ENCODE measurements around the gene COG5. TPM values are rescaled to one million over a fixed set of nuclear protein-coding genes. Genes with fewer than 3 reads are reported as not detected.

COG5 gene
- total and polyA plus RNA-seq, 9 of the 15 experiments (the other 6 are each of a cell fraction or from before 2014, with no cell fraction given): 15.3 to 75.1 (median 56.4) TPM

- intact Hi-C loops (cut with micrococcal nuclease) (no loop called here), in situ Hi-C loops (cut with MboI) (no loop called here)
- no peak for FAIRE-seq
- TF ChIP-seq STAT5A (IDR thresholded peaks at IDR 0.05; ENCODE audit: borderline replicate concordance, low read length): no peak
- TF ChIP-seq ZSCAN32 (CRISPR knock-in tag; IDR thresholded peaks at IDR 0.05): no peak
- Histone ChIP-seq H3K9me1 (ENCODE audit: control insufficient read depth, insufficient read depth, low read length) (no peaks in the 10 kb centered on the region), H3K4me1 (replicated peaks in 1 of 2; ENCODE audit: control insufficient read depth in 2 of 2, insufficient read depth in 2 of 2, low read length in 2 of 2) (no peaks in the 10 kb centered on the region), H3K79me2 (ENCODE audit: control insufficient read depth, insufficient read depth, low read length) (no peaks in the 10 kb centered on the region), H3K27me3 (ENCODE audit: control insufficient read depth in 2 of 2, insufficient read depth in 2 of 2, low read length in 2 of 2) (no peaks in the 10 kb centered on the region), H3K36me3 (ENCODE audit: control insufficient read depth, insufficient read depth, low read length) (peaks cover 4% of the 10 kb centered on the region; the same call in 2 of the 3 replicates), H3K9me3 (replicated peaks; ENCODE audit: control insufficient read depth, insufficient read depth, low read depth, low read length) (no peaks in the 10 kb centered on the region), H3K4me2 (ENCODE audit: insufficient read depth, low read length) (no peak overlapping the region), H3K27ac (ENCODE audit: extremely low read depth, low read depth, low read length) (no peak overlapping the region), H2AFZ (ENCODE audit: low read depth, low read length) (no peak overlapping the region), H3K4me3 (no peak overlapping the region), H3K9ac (ENCODE audit: insufficient read depth in 1 of 2, low read depth in 2 of 2, low read length in 2 of 2) (no peak overlapping the region), H4K20me1 (replicated peaks; ENCODE audit: control insufficient read depth, insufficient read depth, low read length) (no peaks in the 10 kb centered on the region)
- 100% methylated on average over 1 of the region's 1 CpG for WGBS (ENCODE audit: insufficient coverage, low coverage, missing lambda C conversion rate)
- ATAC-seq: no peak
- ChIA-PET CTCF (ENCODE audit: low intra/inter-chr PET ratio) (no interaction called here), POLR2A (interaction anchor here (0.6 to 1.5 kb wide), 2 partner anchors 11 to 76 kb away, joined by 3 to 7 read pairs; no protein-coding TSS in a partner anchor)
- DNase-seq (ENCODE audit: extremely low read depth in 1 of 4, low spot score in 3 of 4): no peak
- no TSS peak for BruUV-seq (replicated peaks)
Observed at GRCh38 chr7:107414198-107414597, 149.5 kb downstream of the COG5 start.

- Histone ChIP-seq H3K36me3 (ENCODE audit: control insufficient read depth, insufficient read depth, low read length) (peaks cover 7% of the 10 kb centered on the region; the same call in 2 of the 3 replicates), H3K9ac (ENCODE audit: insufficient read depth in 1 of 2, low read depth in 2 of 2, low read length in 2 of 2) (no peak overlapping the region), H3K27me3 (ENCODE audit: control insufficient read depth in 2 of 2, insufficient read depth in 2 of 2, low read length in 2 of 2) (no peaks in the 10 kb centered on the region), H3K4me2 (ENCODE audit: insufficient read depth, low read length) (no peak overlapping the region), H3K79me2 (ENCODE audit: control insufficient read depth, insufficient read depth, low read length) (no peaks in the 10 kb centered on the region), H4K20me1 (replicated peaks; ENCODE audit: control insufficient read depth, insufficient read depth, low read length) (no peaks in the 10 kb centered on the region), H3K4me1 (replicated peaks in 1 of 2; ENCODE audit: control insufficient read depth in 2 of 2, insufficient read depth in 2 of 2, low read length in 2 of 2) (no peaks in the 10 kb centered on the region), H2AFZ (ENCODE audit: low read depth, low read length) (no peak overlapping the region), H3K9me3 (replicated peaks; ENCODE audit: control insufficient read depth, insufficient read depth, low read depth, low read length) (no peaks in the 10 kb centered on the region), H3K9me1 (ENCODE audit: control insufficient read depth, insufficient read depth, low read length) (no peaks in the 10 kb centered on the region), H3K4me3 (no peak overlapping the region), H3K27ac (ENCODE audit: extremely low read depth, low read depth, low read length) (no peak overlapping the region)
- POLR2A ChIA-PET: interaction anchor here (1.3 to 1.7 kb wide), 2 partner anchors 9 to 12 kb away, joined by 5 to 10 read pairs; no protein-coding TSS in a partner anchor
- FAIRE-seq: no peak
- ATAC-seq: no peak
- BruUV-seq (replicated peaks): no TSS peak
- in situ Hi-C loops (cut with MboI): no loop called here
- intact Hi-C loops (cut with micrococcal nuclease): no loop called here
- CTCF ChIA-PET (ENCODE audit: low intra/inter-chr PET ratio): no interaction called here
- DNase-seq (ENCODE audit: extremely low read depth in 1 of 4, low spot score in 3 of 4): no peak
- TF ChIP-seq TSHZ1 (CRISPR knock-in tag; IDR thresholded peaks at IDR 0.05) (no peak), ZNF165 (CRISPR knock-in tag; IDR thresholded peaks at IDR 0.05; ENCODE audit: borderline replicate concordance) (no peak), POLR2G (IDR thresholded peaks at IDR 0.05; ENCODE audit: low read depth, low read length) (no peak)
Observed at GRCh38 chr7:107408349-107408748, 155.4 kb downstream of the COG5 start.
